Thyroid gland (tissue), 4 donors: ENCODE data around the gene TSPAN11.

Experiments used
- POLR2A ChIP-seq, 2 donors: fragments of 450-650 bp; IDR thresholded peaks; one replicate each; pipeline ENCODE4 v1.6.1; 2017; ENCODE audit warnings: antibody characterized with exemption in 2 of 2, mild to moderate bottlenecking in 2 of 2, moderate library complexity in 1 of 2
- TF ChIP-seq, protein P1 (sequence below), 6 experiments: fragments of 200-600 bp in 3 of 6; fragments of 450-650 bp in 3 of 6; sonication (generic) in 3 of 6; IDR thresholded peaks; one replicate each; pipeline ENCODE4 v1.5.1; 2016 to 2019; ENCODE audit warnings: antibody characterized with exemption in 6 of 6, mild to moderate bottlenecking in 2 of 6, inconsistent platforms in 1 of 6, moderate library complexity in 1 of 6

DNA sequence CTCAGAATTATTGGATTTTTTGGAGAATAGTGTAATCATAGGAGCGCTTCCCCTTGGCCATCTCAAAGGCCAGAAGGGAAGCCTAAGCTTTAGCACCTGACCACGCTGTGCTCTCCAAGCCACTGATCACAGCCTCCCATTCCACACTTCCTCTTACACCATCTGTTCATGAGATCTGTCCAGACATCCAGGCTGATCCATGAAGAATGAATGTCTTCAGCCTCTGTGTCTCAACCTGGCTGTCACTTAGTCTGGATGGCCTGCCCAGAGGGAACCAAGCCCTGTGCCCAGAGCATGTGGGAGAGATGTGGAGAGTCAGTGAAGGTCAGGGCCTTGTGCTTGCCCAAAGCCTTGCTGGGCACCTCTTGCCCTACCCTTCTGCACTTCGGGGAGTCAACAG, 40.5 kb downstream of the TSPAN11 start:
- TF ChIP-seq POLR2A (IDR thresholded peaks at IDR 0.05), result no peak
- TF ChIP-seq, protein P1, sequence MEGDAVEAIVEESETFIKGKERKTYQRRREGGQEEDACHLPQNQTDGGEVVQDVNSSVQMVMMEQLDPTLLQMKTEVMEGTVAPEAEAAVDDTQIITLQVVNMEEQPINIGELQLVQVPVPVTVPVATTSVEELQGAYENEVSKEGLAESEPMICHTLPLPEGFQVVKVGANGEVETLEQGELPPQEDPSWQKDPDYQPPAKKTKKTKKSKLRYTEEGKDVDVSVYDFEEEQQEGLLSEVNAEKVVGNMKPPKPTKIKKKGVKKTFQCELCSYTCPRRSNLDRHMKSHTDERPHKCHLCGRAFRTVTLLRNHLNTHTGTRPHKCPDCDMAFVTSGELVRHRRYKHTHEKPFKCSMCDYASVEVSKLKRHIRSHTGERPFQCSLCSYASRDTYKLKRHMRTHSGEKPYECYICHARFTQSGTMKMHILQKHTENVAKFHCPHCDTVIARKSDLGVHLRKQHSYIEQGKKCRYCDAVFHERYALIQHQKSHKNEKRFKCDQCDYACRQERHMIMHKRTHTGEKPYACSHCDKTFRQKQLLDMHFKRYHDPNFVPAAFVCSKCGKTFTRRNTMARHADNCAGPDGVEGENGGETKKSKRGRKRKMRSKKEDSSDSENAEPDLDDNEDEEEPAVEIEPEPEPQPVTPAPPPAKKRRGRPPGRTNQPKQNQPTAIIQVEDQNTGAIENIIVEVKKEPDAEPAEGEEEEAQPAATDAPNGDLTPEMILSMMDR (IDR thresholded peaks at IDR 0.05), result no peak
